Astrocyte (in vitro differentiated cells and primary cell): ENCODE measurements around the gene OSBPL1A. TPM values are rescaled to one million over a fixed set of nuclear protein-coding genes. Genes with fewer than 3 reads are reported as not detected.

Experiments used
- DNase-seq: peaks from one replicate; pipeline ENCODE4 v3.0.0-alpha.2; 2010; ENCODE audit warnings: low read depth
- FAIRE-seq: peaks from 2 replicates; lab custom pipeline; 2011; peaks lifted over from hg19 to GRCh38; lab: Jason Lieb, UNC
- H2AFZ ChIP-seq: 2 replicates; pipeline ENCODE4 v1.6.0; 2012; ENCODE audit warnings: low read depth, low read length, inconsistent platforms
- H3K27ac ChIP-seq: 2 replicates; pipeline ENCODE4 v1.5.1; 2011; ENCODE audit warnings: low read depth, low read length, inconsistent platforms
- H3K27me3 ChIP-seq: 2 replicates; pipeline ENCODE4 v1.6.0; 2011; ENCODE audit warnings: low read length, inconsistent platforms; ENCODE audit not compliant: insufficient read depth
- H3K36me3 ChIP-seq: 2 replicates; pipeline ENCODE4 v1.5.1; 2011; ENCODE audit warnings: low read length, inconsistent platforms; ENCODE audit not compliant: insufficient read depth
- H3K4me1 ChIP-seq: 2 replicates; pipeline ENCODE4 v1.5.1; 2011; ENCODE audit warnings: low read length, inconsistent platforms; ENCODE audit not compliant: insufficient read depth
- H3K4me2 ChIP-seq: 2 replicates; pipeline ENCODE4 v1.6.0; 2012; ENCODE audit warnings: low read length, inconsistent platforms
- H3K4me3 ChIP-seq: 2 replicates; pipeline ENCODE4 v1.5.1; 2011; ENCODE audit warnings: low read depth, mild to moderate bottlenecking, low read length, inconsistent platforms; ENCODE audit not compliant: insufficient read depth
- H3K79me2 ChIP-seq: 2 replicates; pipeline ENCODE4 v1.6.0; 2012; ENCODE audit warnings: mild to moderate bottlenecking, low read length, inconsistent platforms; ENCODE audit not compliant: insufficient read depth
- H3K9ac ChIP-seq: 2 replicates; pipeline ENCODE4 v1.6.0; 2012; ENCODE audit warnings: mild to moderate bottlenecking, low read length, inconsistent platforms
- H3K9me3 ChIP-seq: 2 replicates; pipeline ENCODE4 v1.5.1; 2012; ENCODE audit warnings: low read depth, mild to moderate bottlenecking, low read length, inconsistent platforms; ENCODE audit not compliant: insufficient read depth
- H4K20me1 ChIP-seq: 2 replicates; pipeline ENCODE4 v1.6.0; 2012; ENCODE audit warnings: low read length, inconsistent platforms; ENCODE audit not compliant: insufficient read depth
- H3K27ac Mint-ChIP-seq: one replicate; pipeline ENCODE4 v1.8.0; 2021; ENCODE audit warnings: mild to moderate bottlenecking, mixed read lengths; ENCODE audit not compliant: unreplicated experiment
- H3K27me3 Mint-ChIP-seq: one replicate; pipeline ENCODE4 v1.8.0; 2021; ENCODE audit warnings: low read depth, mixed read lengths; ENCODE audit not compliant: unreplicated experiment
- H3K36me3 Mint-ChIP-seq: one replicate; pipeline ENCODE4 v1.8.0; 2021; ENCODE audit warnings: low read depth, mixed read lengths; ENCODE audit not compliant: unreplicated experiment
- H3K4me1 Mint-ChIP-seq: one replicate; pipeline ENCODE4 v1.8.0; 2021; ENCODE audit warnings: low read depth, mixed read lengths; ENCODE audit not compliant: unreplicated experiment
- H3K4me3 Mint-ChIP-seq: one replicate; pipeline ENCODE4 v1.8.0; 2021; ENCODE audit warnings: mild to moderate bottlenecking, moderate library complexity, mixed read lengths; ENCODE audit not compliant: unreplicated experiment
- H3K9me3 Mint-ChIP-seq: one replicate; pipeline ENCODE4 v1.8.0; 2021; ENCODE audit warnings: mild to moderate bottlenecking, mixed read lengths; ENCODE audit not compliant: unreplicated experiment
- CTCF ChIP-seq: IDR thresholded peaks from 2 replicates; pipeline ENCODE4 v1.5.1; 2011; ENCODE audit warnings: low read depth, mild to moderate bottlenecking, inconsistent platforms, low read length, moderate library complexity; ENCODE audit not compliant: insufficient read depth
- EZH2 ChIP-seq: IDR thresholded peaks from 2 replicates; pipeline ENCODE4 v1.6.1; 2012; ENCODE audit warnings: mild to moderate bottlenecking, low read length, inconsistent platforms; ENCODE audit not compliant: insufficient read depth
- total RNA-seq: library from RNA; stranded (reverse); gene quantifications from 2 replicates; pipeline ENCODE4 v1.2.1, GENCODE V29; 2021

OSBPL1A gene
- total RNA-seq, 1 donor from 2014 or later = 27.7 TPM

DNA sequence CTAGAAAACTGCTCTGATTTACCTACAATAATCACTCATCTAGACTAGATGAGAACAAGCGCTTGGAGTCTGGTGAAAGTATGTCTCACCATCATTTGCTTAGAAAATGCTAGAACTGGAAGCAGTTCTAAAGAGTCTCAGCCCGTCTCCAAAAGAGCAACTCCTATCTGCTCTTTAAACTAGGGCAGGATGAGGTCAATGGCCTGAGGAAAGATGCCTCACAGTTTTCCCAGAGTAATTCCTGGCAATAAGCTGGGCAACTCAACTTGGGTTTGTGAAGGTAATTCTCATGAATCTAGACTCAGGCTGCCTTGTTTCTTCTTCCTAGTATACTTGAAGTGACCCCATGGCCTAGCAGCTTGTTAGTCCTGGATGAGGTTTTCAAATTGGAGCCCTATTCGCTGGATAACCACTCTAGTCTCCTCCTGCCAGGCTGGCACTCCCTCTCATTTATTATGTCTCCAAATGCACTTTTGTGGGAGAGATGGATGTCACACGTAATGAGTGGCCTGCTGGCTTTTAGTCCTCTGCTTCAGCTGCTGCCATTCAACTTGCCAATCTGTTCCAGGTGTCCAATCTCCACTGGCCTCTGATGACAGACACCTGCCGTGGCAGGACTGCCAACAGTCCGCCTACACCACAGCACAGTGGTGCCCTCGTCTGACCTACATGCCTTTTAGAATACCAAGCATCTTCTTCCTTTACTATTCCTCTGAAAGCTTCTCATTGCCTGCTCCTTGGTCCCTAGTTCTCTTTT is 177.9 kb downstream of the OSBPL1A start:
- Mint-ChIP-seq H3K4me3 (no peak overlapping the region), H3K36me3 (peaks cover 4% of the 10 kb centered on the region), H3K27ac (peak overlapping the region; percentile 21), H3K4me1 (peaks cover 10% of the 10 kb centered on the region), H3K9me3 (no peaks in the 10 kb centered on the region), H3K27me3 (no peaks in the 10 kb centered on the region)
- no peak for DNase-seq
- no peak overlapping the region for H3K9ac ChIP-seq
- H3K79me2 ChIP-seq = no peaks in the 10 kb centered on the region
- H3K36me3 ChIP-seq = no peaks in the 10 kb centered on the region
- H3K4me3 ChIP-seq = no peak overlapping the region
- no peaks in the 10 kb centered on the region for H3K9me3 ChIP-seq
- peaks cover 11% of the 10 kb centered on the region for H3K4me1 ChIP-seq
- H3K4me2 ChIP-seq = no peak overlapping the region
- TF ChIP-seq CTCF (no peak), EZH2 (no peak)
- no peaks in the 10 kb centered on the region for H3K27me3 ChIP-seq
- H3K27ac ChIP-seq = no peak overlapping the region
- FAIRE-seq = no peak
- no peak overlapping the region for H2AFZ ChIP-seq
- no peaks in the 10 kb centered on the region for H4K20me1 ChIP-seq

- no peak overlapping the region for H3K9ac ChIP-seq
- no peak overlapping the region for H3K27ac Mint-ChIP-seq
- peak overlapping the region; percentile 5 for H3K4me2 ChIP-seq
Measured at GRCh38 chr18:24214913-24215312, 182.7 kb downstream of the OSBPL1A start.

More at GRCh38 chr18:24214913-24215312, 182.7 kb downstream of the OSBPL1A start:
- no peaks in the 10 kb centered on the region for H3K27me3 Mint-ChIP-seq
- H3K9me3 Mint-ChIP-seq = no peaks in the 10 kb centered on the region
- Histone ChIP-seq H3K4me3 (no peak overlapping the region), H3K79me2 (no peaks in the 10 kb centered on the region), H3K9me3 (no peaks in the 10 kb centered on the region), H3K27me3 (no peaks in the 10 kb centered on the region), H3K27ac (no peak overlapping the region), H3K36me3 (no peaks in the 10 kb centered on the region), H3K4me1 (peaks cover 21% of the 10 kb centered on the region), H2AFZ (no peak overlapping the region), H4K20me1 (no peaks in the 10 kb centered on the region)
- no peak for DNase-seq
- peak; percentile 49 for FAIRE-seq
- peaks cover 4% of the 10 kb centered on the region for H3K36me3 Mint-ChIP-seq
- no peak overlapping the region for H3K4me3 Mint-ChIP-seq
- peaks cover 26% of the 10 kb centered on the region for H3K4me1 Mint-ChIP-seq
- no peak for TF ChIP-seq CTCF
- no peak for TF ChIP-seq EZH2
